ENCODE measurements around the gene ZNF816.
"Not testable (repeated sequence)": the region's sequence is repeated elsewhere in the genome, so short reads cannot be mapped to it uniquely, and the experiment has no call there.

Gene ZNF816

DNA sequence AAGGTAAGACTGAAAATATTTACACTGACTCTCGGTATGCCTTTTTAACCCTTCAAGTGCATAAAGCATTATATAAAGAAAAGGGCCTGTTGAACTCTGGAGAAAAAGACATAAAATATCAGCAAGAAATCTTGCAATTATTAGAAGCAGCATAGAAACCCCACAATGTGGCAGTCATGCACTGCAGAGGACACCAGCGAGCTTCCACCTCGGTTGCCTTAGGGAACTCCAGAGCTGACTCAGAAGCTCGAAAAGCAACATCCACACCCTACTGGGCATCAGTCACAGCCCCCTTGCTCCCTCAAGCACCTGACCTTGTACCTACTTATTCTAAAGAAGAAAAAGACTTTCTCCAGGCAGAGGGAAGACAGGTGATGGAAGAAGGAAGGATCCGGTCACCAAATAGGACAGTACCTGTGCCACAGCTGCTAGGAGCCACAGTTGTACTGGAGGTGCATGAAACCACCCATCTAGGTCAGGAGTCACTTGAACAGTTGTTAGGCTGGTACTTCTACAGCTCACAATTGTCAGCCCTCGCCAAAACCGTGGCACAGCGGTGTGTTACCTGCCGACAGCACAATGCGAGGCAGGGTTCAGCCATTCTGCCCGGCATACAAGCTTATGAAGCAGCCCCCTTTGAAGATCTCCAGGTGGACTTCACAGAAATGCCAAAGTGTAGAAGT, 2.9 kb downstream of the ZNF816 start:
- DNase-seq, result no peak

DNA sequence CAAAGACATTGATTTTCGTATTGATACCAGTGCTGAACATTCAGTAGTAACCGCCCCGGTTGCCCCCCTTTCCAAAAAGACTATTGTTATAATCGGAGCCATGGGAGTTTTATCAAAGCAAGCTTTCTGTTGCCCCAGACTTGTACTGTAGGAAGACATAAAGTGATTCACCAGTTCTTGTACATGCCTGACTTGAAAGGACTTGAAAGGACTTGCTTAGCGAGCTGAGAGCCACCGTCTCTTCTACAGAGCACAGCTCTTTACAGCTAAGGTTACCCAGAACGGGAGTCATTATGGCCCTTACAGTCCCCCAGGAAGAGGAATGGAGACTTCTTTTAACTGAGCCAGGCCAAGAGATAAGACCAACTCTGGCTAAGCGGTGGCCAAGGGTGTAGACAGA, 5.1 kb downstream of the ZNF816 start:
- DNase-seq, result no peak

DNA sequence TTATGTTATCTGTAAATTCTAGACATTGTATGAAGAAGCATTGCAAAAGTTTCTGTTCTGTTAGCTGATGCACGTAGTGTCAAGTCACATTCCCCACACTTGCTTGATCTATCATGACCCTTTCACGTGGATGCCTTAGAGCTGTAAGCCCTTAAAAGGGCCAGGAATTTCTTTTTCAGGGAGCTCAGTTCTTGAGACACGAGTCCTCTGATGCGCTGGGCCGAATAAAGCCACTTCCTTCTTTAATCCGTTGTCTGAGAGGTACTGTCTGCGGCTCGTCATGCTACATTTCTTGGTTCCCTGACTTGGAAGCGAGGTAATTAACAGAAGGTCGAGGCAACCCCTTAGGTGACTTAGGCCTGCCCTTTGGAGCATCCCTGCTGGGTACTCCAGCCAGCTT, 5.8 kb downstream of the ZNF816 start:
- DNase-seq, result no peak

DNA sequence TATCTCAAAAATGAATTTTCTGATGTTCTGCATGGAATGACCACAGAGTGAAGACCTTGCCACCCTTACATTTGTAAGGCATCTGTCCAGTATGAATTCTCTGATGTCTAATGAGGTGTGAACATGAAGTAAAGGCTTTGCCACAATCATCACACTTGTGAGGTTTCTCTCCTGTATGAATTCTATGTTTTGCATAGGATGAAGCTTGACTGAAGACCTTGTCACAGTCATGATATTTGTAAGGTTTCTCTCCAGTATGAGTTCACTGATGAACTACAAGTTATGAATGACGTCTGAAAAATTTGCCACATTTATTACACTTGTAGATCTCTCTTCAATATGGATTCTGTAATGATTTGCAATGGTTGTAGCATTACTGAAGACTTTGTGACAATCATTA, 13.3 kb downstream of the ZNF816 start:
- DNase-seq, result no peak

DNA sequence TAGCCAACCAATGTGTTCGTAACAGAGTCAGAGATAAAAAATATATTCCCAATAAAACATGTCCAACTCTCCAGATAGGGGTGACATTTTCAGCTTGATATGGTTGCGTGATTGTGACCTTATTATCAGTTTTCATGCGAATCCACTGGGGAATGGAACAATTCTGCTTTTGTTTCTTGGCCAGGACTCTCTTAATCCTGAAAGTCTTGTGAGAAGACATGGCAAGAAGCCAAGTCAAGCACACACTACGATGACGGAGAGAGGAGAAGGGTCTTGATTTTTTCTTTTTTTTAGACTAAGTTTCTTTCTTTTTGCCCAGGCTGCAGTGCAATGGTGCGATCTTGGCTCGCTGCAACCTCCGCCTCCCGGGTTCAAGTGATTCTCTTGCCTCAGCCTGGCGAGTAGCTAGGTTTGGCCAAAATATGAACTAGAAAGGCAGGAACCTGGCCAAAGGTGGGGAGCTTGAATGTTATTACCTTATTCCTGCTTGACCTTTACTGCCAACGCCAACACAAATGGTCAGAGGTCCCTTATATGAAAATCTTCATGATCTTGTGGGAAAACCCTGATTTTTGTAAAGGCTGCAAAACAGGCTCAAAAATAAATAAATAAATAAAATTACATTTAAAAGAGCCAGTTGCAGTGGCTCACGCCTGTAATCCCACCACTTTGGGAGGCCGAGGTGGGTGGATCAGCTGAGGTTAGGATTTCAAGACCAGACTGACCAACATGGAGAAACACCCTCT, 14.5 kb downstream of the ZNF816 start:
- no peak for DNase-seq

DNA sequence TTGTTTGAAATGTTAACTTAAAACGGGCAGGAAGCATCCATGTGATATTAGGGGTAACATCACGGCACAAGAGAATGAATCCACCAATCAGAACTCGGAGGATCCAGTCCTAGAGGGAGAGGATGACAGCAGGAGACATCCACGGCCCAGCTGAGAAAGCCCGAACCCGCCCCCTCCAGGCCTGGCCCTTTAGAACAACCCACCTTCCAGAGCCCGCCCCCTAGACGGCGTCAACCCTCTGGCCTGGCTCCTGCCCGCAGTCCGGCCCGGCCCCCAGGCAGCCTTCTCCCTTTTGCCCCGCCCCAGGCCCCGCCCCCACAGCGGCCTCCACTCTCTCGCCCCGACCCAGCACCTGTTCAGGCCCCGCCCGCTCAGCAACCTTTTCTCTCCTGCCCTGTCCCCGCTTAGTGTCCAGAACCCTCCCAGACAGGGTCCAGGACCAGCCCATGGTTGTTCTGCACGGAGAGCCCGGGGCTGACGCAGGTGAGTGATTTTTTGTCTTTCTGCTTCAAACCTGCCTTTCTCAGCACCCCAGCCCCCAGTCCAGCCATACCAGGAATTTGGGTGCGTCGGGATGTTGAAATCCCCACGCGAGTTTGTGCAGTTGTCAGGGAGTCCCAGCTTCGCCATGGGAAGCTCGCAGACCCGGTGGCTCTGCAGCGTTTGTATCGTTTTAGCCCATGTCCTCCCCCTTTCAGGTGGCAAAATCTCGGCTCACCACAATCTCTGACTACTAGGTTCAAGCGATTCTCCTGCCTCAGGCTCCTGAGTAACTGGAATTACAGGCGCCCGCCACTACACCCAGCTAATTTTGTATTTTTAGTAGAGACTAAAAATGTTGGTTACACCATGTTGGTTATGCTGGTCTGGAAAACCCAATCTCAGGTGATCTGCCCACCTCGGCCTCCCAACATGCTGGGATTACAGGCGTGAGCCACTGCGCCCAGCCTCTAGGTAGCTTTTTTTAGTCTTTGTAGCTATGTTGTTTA, 16.1 kb downstream of the ZNF816 start:
- DNase-seq, result peak; percentile 63 to 79

DNA sequence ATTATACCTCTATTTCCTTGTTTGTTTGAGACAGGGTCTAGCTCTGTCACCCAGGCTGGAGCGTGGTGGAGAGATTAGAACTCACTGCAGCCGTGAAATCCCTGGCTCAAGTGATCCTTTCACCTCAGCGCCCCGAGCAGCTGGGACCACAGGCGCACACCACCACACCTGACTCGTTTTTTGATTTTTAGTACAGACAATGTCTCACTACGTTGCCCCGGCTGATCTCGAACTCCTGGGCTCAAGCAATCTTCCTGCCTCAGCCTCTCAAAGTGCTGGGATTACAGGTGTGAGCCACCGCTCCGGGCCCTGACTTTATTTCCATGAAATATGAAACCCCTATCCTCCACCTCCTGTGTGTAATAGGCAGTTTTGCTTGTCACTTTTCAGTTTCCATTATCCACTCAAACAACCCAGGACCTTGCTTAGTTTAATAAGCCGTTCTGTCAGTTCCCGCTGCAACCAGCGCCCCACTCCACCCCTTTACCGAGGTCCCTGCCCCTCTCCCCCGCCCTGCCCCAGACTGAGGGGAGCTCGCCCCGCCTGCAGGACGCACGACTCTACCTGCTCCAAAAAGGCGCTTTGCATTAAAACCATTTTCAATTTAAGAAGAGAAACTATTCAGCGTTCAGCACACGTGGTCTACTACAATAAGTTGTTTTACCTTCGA, 16.9 kb downstream of the ZNF816 start:
- no peak for DNase-seq

DNA sequence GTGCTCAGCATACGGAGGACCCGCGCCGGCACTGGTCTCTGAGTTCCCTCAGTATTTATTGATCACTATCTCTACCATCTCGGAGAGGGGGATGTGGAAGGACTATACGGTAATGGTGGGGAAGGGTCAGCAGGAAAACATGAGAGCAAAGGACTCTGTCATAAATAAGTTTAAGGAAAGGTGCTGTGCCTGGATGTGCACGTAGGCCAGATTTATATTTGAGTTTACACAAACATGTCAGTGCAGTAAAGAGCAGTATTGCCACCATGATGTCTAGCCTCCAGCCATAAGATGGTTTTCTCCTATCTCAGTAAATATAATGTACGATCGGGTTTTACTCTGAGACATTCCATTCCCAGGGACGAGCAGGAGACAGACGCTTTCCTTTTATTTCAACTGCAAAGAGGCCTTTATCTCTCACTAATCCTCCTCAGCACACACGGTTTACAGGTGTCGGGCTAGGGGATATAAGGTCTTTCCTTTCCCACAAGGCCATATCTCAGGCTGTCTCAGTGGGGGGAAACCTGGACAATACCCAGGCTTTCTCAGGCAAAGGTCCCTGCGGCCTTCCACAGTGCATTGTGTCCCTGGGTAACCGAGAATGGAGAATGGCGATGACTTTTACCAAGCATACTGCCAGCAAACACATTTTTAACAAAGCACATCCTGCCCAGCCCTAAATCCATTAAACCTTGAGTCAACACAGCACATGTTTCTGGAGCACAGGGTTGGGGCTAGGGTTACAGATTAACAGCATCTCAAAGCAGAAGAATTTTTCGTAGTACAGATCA, 17.8 kb downstream of the ZNF816 start:
- DNase-seq, result not testable (repeated sequence)

DNA sequence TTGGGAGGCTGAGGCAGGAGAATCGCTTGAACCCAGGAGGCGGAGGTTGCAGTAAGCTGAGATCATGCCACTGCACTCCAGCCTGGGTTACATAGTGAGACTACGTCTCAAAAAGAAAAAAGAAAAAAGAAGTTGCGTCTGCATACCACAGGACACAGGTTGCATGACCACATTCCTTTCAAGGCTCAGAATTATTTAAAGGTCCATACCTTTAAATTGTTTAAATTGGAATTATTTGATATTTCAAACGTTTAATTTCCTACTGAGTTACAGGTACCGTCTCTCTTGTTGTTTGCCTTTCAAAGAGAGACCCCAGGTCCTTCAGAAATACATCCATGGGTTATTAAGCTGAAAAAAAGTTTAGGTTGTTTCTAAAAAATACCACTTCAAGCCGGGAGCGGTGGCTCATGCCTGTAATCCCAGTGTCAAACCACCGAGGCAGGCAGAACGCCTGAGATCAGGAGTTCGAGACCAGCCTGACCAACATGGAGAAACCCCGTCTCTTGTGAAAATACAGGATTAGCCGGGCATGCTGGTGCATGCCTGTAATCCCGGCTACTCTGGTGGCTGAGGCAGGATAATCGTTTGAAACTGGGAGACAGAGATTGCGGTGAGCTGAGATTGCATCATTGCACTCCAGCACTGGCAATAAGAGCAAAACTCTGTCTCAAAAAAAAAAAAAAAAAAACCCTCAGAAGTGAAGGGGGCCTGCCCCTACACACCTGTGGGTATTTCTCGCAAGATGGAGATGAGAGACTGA, 18.6 kb downstream of the ZNF816 start:
- no peak for DNase-seq

DNA sequence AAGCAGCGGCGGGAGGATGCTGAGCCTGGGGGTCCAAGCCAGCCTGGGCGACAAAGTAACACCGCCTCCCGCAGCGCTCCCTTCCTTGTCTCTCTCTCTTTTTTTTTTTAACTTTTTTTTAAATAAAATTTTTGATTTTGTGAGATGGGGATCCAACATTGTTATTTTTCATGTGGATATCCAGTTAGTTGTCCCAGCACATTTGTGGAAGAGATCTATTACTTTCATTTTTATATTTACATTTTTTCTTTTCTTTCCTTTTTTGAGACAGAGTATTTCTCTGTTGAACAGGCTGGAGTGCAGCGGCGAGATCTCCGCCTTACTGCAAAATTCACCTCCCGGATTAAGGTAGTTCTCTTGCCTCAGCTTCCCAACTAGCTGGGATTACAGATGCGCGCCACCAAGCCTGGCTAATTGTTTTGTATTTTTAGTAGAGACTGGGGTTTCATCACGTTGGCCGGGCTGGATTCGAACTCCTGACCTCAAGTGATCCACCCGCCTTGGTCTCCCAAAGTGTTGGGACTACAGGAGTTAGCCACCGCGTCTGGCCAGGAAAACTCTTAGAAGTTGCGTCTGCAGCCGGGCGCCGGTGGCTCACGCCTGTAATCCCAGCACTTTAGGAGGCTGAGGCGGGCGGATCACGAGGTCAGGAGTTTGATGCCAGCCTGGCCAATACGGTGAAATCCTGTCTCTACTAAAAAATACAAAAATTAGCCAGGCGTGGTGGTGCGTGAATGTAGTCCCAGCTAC, 19.4 kb downstream of the ZNF816 start:
- no peak for DNase-seq

DNA sequence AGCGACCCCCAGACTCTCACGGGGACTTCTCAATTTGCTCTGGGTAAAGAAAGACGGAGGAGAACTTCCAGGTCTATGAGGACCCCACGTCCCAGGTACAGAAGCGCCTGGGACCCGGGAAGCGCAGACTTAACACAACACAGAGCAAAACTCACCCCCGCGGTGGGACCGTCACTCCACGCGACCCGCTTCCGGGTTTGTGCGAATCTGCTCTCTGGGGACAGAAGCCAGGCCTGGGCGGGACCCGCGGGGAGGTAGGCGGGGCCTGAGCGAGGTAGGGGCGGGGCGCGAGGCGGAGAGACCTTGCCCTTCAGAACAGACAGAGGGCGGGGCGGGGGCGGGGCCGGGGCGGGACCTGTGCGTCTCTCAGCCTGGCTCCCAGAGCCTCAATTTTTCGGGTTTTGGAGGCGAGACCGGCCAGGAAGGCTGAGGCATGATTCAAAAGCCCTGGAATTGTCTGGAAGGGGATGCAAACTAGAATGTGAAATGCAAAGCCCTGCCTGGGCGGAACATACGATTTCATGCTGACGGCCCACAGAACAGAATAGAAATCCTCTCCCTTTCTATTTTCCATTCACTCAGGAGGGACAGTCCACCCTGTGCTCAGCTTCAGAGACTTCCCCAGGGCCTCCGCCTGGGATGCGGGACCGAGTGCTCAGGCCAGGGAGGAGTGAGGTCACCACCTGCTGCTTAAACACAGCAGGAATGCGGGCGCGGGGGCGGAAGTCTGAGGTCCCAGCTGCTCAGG, 20.1 kb downstream of the ZNF816 start:
- peak; percentile 83 to 84 for DNase-seq

DNA sequence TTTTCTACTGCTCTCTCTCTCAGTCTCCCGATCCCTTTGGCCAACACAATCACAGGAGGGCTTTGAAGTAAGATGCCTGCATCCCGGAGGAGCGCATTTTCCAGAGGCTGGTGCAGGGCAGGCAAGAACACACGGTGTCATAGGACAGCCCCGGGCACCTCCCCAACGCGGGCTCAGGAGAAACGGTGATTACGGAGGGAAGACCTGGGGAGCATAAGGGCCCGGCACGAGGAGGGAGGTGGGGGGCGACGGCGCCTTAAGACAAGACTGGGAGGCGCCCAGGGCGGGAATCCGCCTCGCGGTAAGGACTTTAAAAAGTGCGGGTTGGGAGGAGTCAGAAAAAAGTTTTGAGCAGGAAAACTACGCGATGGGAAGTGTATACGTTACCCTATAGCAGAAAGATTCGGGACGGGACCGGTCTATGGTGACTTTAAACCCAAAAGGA, 20.7 kb downstream of the ZNF816 start:
- DNase-seq, result no peak

DNA sequence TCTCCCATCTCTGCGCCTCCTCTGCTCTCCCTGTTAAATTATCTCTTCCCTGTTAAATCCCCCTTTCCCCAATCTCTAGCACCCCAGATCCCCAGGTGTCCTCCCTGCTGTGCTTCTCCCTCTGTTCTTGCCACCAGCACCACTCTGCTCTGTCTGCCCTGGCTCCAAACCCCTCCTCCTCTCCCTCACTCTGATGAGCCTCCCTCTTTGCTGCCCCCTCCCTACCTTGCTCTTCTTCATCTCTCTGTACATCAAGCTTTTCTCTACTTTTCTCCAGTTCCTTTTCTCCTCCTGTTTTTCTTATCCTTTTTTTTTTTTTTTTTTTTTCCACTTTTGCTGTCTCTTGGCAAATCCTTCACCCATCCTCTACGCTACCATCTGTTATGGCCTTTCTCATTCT, 21.2 kb downstream of the ZNF816 start:
- not testable (repeated sequence) for DNase-seq

DNA sequence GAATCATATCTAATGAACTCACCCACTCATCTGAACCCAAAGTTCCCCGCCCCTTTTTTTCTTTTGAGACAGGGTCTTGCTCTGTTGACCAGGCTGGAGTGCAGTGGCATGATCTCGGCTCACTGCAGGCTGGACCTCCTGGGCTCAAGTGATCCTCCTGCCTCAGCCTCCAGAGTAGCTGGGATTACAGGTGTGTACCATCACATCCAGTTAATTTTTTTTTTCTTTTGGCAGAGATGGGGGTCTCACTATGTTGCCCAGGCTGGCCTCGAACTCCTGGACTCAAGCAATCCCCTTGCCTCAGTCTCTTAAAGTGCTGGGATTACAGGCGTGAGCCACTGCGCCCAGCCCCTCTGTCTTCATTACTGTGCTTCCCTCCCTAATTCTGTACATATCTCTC, 21.8 kb downstream of the ZNF816 start:
- not testable (repeated sequence) for DNase-seq

DNA sequence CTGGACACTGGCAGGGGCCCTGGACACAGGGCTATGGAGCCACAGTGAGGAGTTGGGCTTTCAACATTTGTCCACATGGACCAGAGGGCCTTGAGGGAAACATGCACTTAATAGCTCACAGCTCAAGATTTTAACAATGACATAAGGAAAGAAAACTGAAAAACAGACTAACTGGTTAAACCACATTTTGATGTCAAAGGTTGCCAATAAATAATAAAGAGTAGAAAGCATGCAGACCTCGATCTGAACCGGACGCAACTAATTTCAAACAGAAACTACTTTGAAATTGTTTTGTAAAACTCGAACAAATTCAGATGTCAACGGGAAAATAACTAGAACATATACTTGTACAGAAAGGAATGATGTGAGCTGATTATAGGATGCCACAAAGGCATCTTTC, 23.9 kb downstream of the ZNF816 start:
- DNase-seq, result no peak

DNA sequence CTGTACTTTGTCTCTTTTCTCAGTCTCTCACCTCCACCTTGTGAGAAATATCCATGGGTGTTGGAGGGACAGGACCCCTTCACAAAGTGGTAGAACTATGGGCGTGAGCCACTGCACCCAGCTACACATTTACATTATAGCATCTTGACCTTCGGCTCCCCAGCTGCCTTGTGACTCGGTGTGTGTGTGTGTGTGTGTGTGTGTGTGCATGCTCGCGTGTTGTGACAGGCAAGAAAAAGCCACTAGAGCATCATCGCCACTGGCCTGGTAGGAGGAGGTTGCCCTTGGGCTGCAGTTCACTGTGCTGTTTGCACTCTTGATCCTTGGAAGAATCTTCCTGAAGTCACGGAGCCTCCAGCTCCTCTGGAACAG, 25.7 kb downstream of the ZNF816 start:
- DNase-seq, result no peak

DNA sequence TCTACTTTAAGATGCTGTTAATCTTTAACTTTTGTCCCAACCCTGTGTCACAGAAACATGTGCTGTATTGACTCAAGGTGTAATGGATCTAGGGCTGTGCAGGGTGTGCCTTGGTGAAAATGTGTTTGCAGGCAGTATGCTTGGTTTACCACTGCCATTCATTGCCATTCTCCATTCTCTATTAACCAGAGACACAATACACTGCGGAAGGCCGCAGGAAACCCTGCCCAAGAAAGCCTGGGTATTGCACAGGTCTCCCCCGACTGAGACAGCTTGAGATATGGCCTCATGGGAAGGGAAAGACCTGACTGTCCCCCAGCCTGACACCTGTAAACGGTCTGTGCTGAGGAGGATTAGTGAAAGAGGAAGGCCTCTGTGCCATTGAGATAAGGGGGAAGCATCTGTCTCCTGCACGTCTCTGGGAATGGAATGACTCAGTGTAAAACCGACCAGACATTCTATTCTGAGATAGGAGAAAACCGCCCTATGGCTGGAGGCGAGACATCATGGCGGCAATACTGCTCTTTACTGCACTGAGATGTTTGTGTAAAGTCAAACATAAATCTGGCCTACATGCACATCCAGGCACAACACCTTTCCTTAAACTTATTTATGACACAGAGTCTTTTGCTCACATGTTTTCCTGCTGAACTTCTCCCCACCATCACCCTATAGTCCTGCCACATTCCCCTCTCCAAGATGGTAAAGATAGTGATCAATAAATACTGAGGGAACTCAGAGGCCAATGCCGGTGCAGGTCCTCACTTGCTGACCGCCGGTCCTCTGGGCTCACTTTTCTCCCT, 26.3 kb downstream of the ZNF816 start:
- DNase-seq, result no peak

DNA sequence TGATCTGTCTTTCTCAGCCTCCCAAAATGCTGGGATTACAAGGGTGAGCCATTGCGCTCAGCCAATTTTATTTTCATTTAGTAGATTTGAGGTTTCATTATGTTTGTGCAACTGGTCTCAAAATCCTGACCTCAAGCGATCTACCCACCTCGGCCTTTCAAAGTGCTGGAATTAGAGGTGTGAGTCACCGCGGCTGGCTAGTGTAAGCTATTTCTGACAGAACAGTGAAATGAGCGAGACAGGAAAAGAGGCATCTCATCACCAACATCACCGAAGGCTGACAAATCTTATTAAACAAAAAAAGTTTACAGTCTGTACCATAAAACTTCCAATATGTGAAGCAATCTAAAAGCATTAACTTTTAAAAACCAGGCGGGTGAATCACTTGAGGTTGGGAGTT, 27.2 kb downstream of the ZNF816 start:
- DNase-seq, result no peak

DNA sequence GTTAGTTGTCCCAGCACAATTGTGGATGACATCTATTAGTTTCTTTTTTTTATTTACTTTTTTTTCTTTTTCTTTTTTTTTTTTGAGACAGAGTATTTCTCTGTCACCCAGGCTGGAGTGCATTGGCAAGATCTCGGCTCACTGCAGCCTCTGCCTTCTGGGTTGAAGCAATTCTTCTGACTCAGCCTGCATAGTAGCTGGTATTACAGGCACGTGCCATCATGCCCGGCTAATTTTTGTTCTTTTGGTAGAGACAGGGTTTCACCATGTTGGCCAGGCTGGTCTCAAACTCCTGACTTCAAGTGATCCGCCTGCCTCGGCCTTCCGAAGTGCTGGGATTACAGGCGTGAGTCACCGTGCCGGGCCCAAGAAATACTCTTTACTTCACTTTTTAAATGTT, 38.0 kb downstream of the ZNF816 start:
- DNase-seq, result not testable (repeated sequence)
